Panc1 (cell line): ENCODE data around the gene NACC1.

ENCODE experiments used
- POLR2AphosphoS5 ChIP-seq: IDR thresholded peaks from 2 replicates; pipeline ENCODE4 v1.6.1; 2012; ENCODE audit warnings: mild to moderate bottlenecking, low read depth, low read length, moderate library complexity
- TF ChIP-seq, protein P1 (sequence below): fragments of 450-650 bp; IDR thresholded peaks from 2 replicates; pipeline ENCODE4 v1.5.1; 2017; ENCODE audit warnings: mild to moderate bottlenecking

DNA sequence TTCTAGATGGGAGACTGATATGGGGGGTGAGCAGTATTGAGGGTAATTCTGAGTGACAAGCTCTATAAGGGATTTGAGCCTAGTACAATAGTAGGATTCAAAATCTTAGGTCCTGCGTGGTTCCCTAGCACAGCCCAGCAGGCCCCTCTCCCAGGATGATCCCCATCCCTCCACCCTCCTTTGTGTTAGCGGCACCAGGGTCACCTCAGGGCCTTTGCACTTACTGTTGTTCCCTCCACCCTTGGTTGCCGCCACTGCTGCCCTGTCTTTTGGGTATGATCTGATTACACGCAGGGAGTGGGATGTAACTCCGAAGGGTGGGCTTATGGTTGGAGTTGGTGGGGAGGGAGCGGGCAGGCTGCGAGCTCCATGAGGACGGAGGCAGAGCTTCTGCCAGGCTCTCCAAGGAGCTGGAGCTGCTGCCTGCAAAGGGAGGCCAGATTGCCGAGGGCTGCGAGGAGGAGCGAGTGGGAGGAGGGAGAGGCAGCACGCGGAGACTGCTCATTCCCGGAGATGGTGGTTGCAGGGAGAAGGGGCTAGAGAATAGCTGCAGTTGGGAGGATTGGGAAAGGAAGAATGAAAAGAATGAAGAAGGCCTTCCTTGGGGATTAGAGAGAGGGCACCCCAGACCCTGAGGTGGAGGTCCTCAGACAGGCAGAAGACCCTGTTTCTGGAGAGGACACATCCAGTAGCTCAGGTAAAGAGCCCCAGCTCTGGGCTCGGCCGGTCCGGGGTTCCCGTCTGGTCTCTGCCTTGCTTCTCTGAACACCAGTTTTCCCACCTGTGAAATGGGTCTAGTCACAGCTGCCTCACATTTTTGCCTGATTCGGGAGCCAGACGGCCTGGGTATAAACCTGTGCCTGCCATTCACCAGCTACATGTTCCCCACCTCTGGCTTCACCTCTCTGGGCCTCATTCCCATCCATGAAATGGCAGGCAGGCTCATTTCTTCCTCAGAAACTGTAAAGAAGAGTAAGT lies 5.2 kb downstream of the NACC1 start:
- TF ChIP-seq, protein P1, sequence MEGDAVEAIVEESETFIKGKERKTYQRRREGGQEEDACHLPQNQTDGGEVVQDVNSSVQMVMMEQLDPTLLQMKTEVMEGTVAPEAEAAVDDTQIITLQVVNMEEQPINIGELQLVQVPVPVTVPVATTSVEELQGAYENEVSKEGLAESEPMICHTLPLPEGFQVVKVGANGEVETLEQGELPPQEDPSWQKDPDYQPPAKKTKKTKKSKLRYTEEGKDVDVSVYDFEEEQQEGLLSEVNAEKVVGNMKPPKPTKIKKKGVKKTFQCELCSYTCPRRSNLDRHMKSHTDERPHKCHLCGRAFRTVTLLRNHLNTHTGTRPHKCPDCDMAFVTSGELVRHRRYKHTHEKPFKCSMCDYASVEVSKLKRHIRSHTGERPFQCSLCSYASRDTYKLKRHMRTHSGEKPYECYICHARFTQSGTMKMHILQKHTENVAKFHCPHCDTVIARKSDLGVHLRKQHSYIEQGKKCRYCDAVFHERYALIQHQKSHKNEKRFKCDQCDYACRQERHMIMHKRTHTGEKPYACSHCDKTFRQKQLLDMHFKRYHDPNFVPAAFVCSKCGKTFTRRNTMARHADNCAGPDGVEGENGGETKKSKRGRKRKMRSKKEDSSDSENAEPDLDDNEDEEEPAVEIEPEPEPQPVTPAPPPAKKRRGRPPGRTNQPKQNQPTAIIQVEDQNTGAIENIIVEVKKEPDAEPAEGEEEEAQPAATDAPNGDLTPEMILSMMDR = no peak
- no peak for TF ChIP-seq POLR2AphosphoS5
